Measurements from ENCODE around the gene PCYOX1L.
A peak's percentile ranks its signal among the peaks of the same experiment; 100 is the strongest.

Gene PCYOX1L

GRCh38 chr5:149348518-149348917 is 9.3 kb upstream of the PCYOX1L start:
- intact Hi-C loops (cut with micrococcal nuclease): no loop called here

GRCh38 chr5:149349382-149349781 is 8.5 kb upstream of the PCYOX1L start:
- Mint-ChIP-seq H3K9me3 (no peaks in the 10 kb centered on the region), H3K36me3 (ENCODE audit: low read depth) (peaks cover 75% of the 10 kb centered on the region), H3K4me3 (no peak overlapping the region), H3K4me1 (ENCODE audit: low read depth) (peaks cover 24% of the 10 kb centered on the region), H3K27ac (no peak overlapping the region), H3K27me3 (no peaks in the 10 kb centered on the region)
- intact Hi-C loops (cut with micrococcal nuclease): no loop called here

More at GRCh38 chr5:149348518-149348917, 9.3 kb upstream of the PCYOX1L start:
- Mint-ChIP-seq H3K36me3 (ENCODE audit: low read depth) (peaks cover 67% of the 10 kb centered on the region), H3K27me3 (no peaks in the 10 kb centered on the region), H3K9me3 (no peaks in the 10 kb centered on the region), H3K4me1 (ENCODE audit: low read depth) (peaks cover 31% of the 10 kb centered on the region), H3K27ac (no peak overlapping the region), H3K4me3 (no peak overlapping the region)

GRCh38 chr5:149352169-149352568 is 5.7 kb upstream of the PCYOX1L start:
- H3K9me3 Mint-ChIP-seq: no peaks in the 10 kb centered on the region
- peaks cover 75% of the 10 kb centered on the region for H3K36me3 Mint-ChIP-seq (ENCODE audit: low read depth)
- no peak overlapping the region for H3K27ac Mint-ChIP-seq
- H3K4me3 Mint-ChIP-seq: no peak overlapping the region
- peaks cover under 1% of the 10 kb centered on the region for H3K4me1 Mint-ChIP-seq (ENCODE audit: low read depth)
- intact Hi-C loops (cut with micrococcal nuclease): no loop called here
- no peaks in the 10 kb centered on the region for H3K27me3 Mint-ChIP-seq

DNA sequence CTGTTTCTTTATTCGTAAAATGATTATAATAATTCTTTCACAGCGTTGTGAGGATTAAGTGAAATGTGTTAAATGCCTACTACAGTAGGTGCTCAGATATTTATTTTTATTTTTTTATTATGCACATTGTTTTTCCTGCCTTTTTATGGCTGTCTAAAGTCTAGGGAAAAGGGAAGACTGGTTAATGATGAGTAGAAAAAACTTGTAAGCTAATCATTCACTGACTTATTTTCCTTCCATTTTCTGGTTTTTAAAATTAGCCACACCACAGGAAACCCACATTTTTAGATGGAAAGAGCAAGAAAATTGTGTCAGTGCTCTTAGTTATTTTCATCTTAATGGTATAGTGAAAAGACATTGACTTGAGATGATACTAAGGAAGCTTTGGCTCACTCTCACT is 3.9 kb upstream of the PCYOX1L start:
- peaks cover 9% of the 10 kb centered on the region for H3K4me1 Mint-ChIP-seq (ENCODE audit: low read depth)
- H3K9me3 Mint-ChIP-seq: no peaks in the 10 kb centered on the region
- no peak overlapping the region for H3K27ac Mint-ChIP-seq
- H3K4me3 Mint-ChIP-seq: no peak overlapping the region
- intact Hi-C loops (cut with micrococcal nuclease): no loop called here
- H3K27me3 Mint-ChIP-seq: no peaks in the 10 kb centered on the region
- H3K36me3 Mint-ChIP-seq (ENCODE audit: low read depth): peaks cover 68% of the 10 kb centered on the region

DNA sequence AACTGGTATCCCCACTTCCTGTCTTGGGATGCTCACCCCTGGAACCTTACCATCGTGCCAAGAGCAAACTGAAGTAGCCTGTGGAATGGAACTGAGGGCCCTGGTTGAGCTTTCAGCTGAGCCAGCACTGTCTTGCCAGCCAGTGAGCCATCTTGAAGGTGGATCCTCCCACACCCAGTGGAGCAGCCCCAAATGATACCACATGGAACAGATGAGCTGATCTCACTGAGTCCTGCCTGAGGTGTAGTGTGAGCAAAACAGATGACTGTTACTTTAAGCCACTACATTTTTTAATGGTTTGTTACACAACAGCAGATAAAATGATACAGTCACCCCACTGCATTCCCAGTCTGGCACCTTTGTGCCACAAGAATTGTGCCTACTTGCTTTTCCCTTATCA is 2.2 kb upstream of the PCYOX1L start:
- intact Hi-C loops (cut with micrococcal nuclease): no loop called here
- H3K27me3 Mint-ChIP-seq: no peaks in the 10 kb centered on the region
- peaks cover 50% of the 10 kb centered on the region for H3K36me3 Mint-ChIP-seq (ENCODE audit: low read depth)
- H3K9me3 Mint-ChIP-seq: no peaks in the 10 kb centered on the region
- no peak overlapping the region for H3K27ac Mint-ChIP-seq
- H3K4me3 Mint-ChIP-seq: no peak overlapping the region
- H3K4me1 Mint-ChIP-seq (ENCODE audit: low read depth): peaks cover 26% of the 10 kb centered on the region

DNA sequence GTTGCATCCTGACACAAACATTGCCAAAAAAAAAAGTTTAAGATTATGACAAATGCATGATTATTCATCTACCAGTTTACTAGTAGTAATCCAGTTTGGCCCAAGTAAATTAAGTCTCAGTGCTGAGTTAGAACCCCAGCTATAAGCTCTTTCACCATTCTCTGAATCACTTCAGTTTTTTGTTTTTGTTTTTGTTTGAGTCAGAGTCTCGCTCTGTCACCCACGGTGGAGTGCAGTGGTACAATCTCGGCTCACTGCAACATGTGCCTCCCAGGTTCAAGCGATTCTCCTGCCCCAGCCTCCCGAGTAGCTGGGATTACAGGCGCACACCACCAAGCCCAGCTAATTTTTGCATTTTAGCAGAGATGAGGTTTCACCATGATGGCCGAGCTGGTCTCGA is 1.5 kb upstream of the PCYOX1L start:
- peaks cover 30% of the 10 kb centered on the region for H3K4me1 Mint-ChIP-seq (ENCODE audit: low read depth)
- H3K36me3 Mint-ChIP-seq (ENCODE audit: low read depth): peaks cover 43% of the 10 kb centered on the region
- no peak overlapping the region for H3K4me3 Mint-ChIP-seq
- no peak overlapping the region for H3K27ac Mint-ChIP-seq
- intact Hi-C loops (cut with micrococcal nuclease): no loop called here
- no peaks in the 10 kb centered on the region for H3K27me3 Mint-ChIP-seq
- H3K9me3 Mint-ChIP-seq: no peaks in the 10 kb centered on the region

DNA sequence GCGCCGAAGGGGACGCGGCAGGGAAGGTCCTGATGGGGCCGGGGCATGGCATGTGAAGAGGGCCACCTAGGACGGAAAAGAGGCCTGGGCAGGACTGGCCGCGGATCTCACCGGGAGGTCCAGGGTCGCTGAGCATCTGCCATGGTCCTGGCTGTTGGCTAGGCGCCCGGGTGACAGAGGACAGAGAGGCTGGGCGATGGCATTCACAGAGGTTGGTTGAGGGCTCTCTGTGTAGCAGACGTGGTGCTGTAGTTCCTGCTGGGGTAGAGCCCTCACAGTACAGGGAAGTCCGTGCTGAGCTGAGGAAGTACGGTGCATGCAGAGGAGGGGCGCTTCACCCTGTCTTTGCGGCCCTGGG is 427 bp downstream of the PCYOX1L start:
- Mint-ChIP-seq H3K9me3 (no peaks in the 10 kb centered on the region), H3K27me3 (no peaks in the 10 kb centered on the region), H3K4me3 (peak overlapping the region; percentile 94), H3K36me3 (ENCODE audit: low read depth) (peaks cover 35% of the 10 kb centered on the region), H3K4me1 (ENCODE audit: low read depth) (peaks cover 38% of the 10 kb centered on the region), H3K27ac (peak overlapping the region; percentile 83)
- intact Hi-C loops (cut with micrococcal nuclease): loop anchor here (2.0 kb wide), 1 partner anchor 13 kb away; the partner anchor contains the start of gene GRPEL2

DNA sequence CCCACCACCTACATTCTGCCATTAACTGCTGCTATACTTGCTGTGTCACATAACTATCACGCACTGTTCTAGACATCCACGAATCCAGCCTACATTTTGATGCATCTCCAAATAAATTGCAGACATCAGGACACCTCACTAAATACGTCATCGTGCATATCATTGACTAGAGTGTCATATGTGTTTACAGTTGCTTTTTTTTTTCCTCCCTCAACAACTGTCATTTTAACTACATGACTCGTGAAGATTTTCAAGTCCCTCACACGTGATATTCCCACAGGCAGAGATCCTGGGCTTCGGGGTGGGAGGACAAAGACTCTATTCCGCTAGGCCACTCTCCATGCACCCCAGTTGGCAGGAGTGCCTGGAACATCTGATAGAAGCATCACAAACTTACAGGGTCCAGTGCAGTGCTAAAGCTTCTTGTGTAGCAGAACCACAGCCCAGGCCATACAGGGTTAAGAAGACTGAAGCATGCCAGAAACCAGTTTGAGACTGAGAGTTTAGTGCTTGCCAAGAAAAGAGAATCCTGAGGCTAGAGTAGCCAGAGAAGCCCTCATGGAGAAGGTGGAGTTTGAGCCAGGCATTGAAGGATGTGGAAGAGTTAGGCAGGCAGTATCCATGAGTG is 1.1 kb downstream of the PCYOX1L start:
- intact Hi-C loops (cut with micrococcal nuclease): loop anchor here (2.0 kb wide), 1 partner anchor 14 kb away; the partner anchor contains the start of gene GRPEL2
- no peak overlapping the region for H3K27ac Mint-ChIP-seq
- H3K4me3 Mint-ChIP-seq: peak overlapping the region; percentile 8
- peaks cover 40% of the 10 kb centered on the region for H3K4me1 Mint-ChIP-seq (ENCODE audit: low read depth)
- H3K36me3 Mint-ChIP-seq (ENCODE audit: low read depth): peaks cover 29% of the 10 kb centered on the region
- H3K27me3 Mint-ChIP-seq: no peaks in the 10 kb centered on the region
- no peaks in the 10 kb centered on the region for H3K9me3 Mint-ChIP-seq

DNA sequence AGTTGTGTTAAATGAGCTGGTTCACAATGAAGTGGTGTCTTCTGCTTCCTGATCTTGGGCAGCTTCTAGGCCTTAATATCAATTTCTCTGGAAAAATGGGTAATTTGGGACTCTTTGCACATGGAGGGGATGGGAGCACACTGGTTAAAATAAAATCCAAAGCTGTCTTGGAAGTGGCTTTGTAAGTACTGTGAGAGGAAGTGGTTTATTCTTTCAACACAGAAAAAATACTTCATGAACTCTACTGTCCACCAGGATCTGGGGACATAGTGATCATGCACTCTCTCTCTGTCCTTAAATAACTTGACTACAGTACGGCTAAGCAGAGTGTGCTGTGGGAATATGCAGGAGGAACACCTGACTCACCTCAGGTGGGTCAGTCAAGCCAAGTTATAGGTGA is 2.4 kb downstream of the PCYOX1L start:
- peaks cover 25% of the 10 kb centered on the region for H3K36me3 Mint-ChIP-seq (ENCODE audit: low read depth)
- peaks cover 52% of the 10 kb centered on the region for H3K4me1 Mint-ChIP-seq (ENCODE audit: low read depth)
- intact Hi-C loops (cut with micrococcal nuclease): no loop called here
- H3K9me3 Mint-ChIP-seq: no peaks in the 10 kb centered on the region
- no peak overlapping the region for H3K4me3 Mint-ChIP-seq
- H3K27ac Mint-ChIP-seq: peak overlapping the region; percentile 69
- no peaks in the 10 kb centered on the region for H3K27me3 Mint-ChIP-seq

- no peak overlapping the region for H3K4me3 Mint-ChIP-seq
- no peak overlapping the region for H3K27ac Mint-ChIP-seq
- H3K27me3 Mint-ChIP-seq: no peaks in the 10 kb centered on the region
- peaks cover 59% of the 10 kb centered on the region for H3K4me1 Mint-ChIP-seq (ENCODE audit: low read depth)
- intact Hi-C loops (cut with micrococcal nuclease): no loop called here
- H3K36me3 Mint-ChIP-seq (ENCODE audit: low read depth): peaks cover 32% of the 10 kb centered on the region
- H3K9me3 Mint-ChIP-seq: no peaks in the 10 kb centered on the region
Observed at GRCh38 chr5:149362541-149362940, 4.7 kb downstream of the PCYOX1L start.

DNA sequence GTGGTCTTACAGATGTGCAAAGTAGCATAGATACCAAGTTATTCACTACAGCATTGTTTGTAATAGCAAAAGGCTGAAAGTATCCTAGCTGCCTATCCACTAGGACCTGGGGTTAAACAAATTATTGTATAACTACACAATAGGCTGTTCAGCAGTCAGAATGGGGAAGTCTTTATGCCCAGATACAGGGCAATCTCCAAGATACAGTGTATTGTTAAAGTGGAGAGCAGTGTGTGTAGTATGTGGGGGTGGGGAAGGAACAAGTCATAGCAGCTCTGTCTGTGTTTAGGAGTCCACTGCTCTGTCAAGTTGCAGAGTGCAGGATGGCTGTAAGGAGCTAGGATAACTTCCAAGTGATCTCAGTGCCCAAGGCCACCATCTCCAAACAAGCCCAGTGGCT is 5.5 kb downstream of the PCYOX1L start:
- Mint-ChIP-seq H3K27me3 (no peaks in the 10 kb centered on the region), H3K9me3 (no peaks in the 10 kb centered on the region), H3K36me3 (ENCODE audit: low read depth) (peaks cover 34% of the 10 kb centered on the region), H3K4me3 (no peak overlapping the region), H3K4me1 (ENCODE audit: low read depth) (peaks cover 56% of the 10 kb centered on the region), H3K27ac (no peak overlapping the region)
- intact Hi-C loops (cut with micrococcal nuclease): no loop called here

DNA sequence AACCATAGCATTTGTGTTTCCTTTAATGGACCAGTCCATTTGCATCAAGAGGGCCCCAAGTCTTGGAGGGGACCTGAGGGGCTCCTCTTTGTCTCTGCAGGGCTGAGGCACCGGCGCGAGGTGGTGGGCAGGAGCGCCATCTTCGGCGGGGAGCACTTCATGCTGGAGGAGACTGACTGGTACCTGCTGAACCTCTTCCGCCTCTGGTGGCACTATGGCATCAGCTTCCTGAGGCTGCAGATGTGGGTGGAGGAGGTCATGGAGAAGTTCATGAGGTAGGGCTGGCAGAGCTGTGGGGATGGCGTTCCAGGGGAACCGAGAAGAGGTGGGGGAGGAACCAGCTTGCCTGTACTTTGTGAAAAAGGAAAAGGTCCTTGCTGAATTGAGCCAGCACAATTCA is 6.1 kb downstream of the PCYOX1L start:
- no peak overlapping the region for H3K27ac Mint-ChIP-seq
- H3K9me3 Mint-ChIP-seq: no peaks in the 10 kb centered on the region
- H3K36me3 Mint-ChIP-seq (ENCODE audit: low read depth): peaks cover 36% of the 10 kb centered on the region
- peaks cover 50% of the 10 kb centered on the region for H3K4me1 Mint-ChIP-seq (ENCODE audit: low read depth)
- H3K4me3 Mint-ChIP-seq: no peak overlapping the region
- intact Hi-C loops (cut with micrococcal nuclease): no loop called here
- no peaks in the 10 kb centered on the region for H3K27me3 Mint-ChIP-seq

GRCh38 chr5:149364719-149365118 is 6.9 kb downstream of the PCYOX1L start:
- H3K4me1 Mint-ChIP-seq (ENCODE audit: low read depth): peaks cover 42% of the 10 kb centered on the region
- intact Hi-C loops (cut with micrococcal nuclease): no loop called here
- no peaks in the 10 kb centered on the region for H3K27me3 Mint-ChIP-seq
- H3K9me3 Mint-ChIP-seq: no peaks in the 10 kb centered on the region
- no peak overlapping the region for H3K4me3 Mint-ChIP-seq
- no peak overlapping the region for H3K27ac Mint-ChIP-seq
- H3K36me3 Mint-ChIP-seq (ENCODE audit: low read depth): peaks cover 36% of the 10 kb centered on the region

GRCh38 chr5:149365418-149365817 is 7.6 kb downstream of the PCYOX1L start:
- H3K27me3 Mint-ChIP-seq: no peaks in the 10 kb centered on the region
- no peaks in the 10 kb centered on the region for H3K9me3 Mint-ChIP-seq
- no peak overlapping the region for H3K27ac Mint-ChIP-seq
- H3K36me3 Mint-ChIP-seq (ENCODE audit: low read depth): peaks cover 36% of the 10 kb centered on the region
- intact Hi-C loops (cut with micrococcal nuclease): no loop called here
- H3K4me1 Mint-ChIP-seq (ENCODE audit: low read depth): peaks cover 35% of the 10 kb centered on the region
- no peak overlapping the region for H3K4me3 Mint-ChIP-seq

- intact Hi-C loops (cut with micrococcal nuclease): no loop called here
- H3K27me3 Mint-ChIP-seq: no peaks in the 10 kb centered on the region
- no peak overlapping the region for H3K4me3 Mint-ChIP-seq
Observed at GRCh38 chr5:149366169-149366729, 8.4 kb downstream of the PCYOX1L start.

More at GRCh38 chr5:149366169-149366729, 8.4 kb downstream of the PCYOX1L start:
- Mint-ChIP-seq H3K4me1 (ENCODE audit: low read depth) (peaks cover 30% of the 10 kb centered on the region), H3K27ac (no peak overlapping the region), H3K36me3 (ENCODE audit: low read depth) (peaks cover 36% of the 10 kb centered on the region), H3K9me3 (no peaks in the 10 kb centered on the region)
